ENCODE data around the gene H6PD.

- TF ChIP-seq CTCF (IDR thresholded peaks at IDR 0.05; ENCODE audit: insufficient read depth, low read length, poor library complexity, severe bottlenecking) (no peak), EZH2phosphoT487 (conservative IDR thresholded peaks at IDR 0.05; ENCODE audit: low read length) (no peak)
Measured at GRCh38 chr1:9308236-9308785, 73.7 kb downstream of the H6PD start.
